Fibroblast of peridontal ligament (primary cell): Measurements from ENCODE around the gene CD22.
"Not testable (repeated sequence)": the region's sequence is repeated elsewhere in the genome, so short reads cannot be mapped to it uniquely, and the experiment has no call there.

Experiments used
- DNase-seq: peaks from one replicate; pipeline ENCODE4 v3.0.0-alpha.2; 2010; ENCODE audit errors: extremely low read depth

Gene CD22

DNA sequence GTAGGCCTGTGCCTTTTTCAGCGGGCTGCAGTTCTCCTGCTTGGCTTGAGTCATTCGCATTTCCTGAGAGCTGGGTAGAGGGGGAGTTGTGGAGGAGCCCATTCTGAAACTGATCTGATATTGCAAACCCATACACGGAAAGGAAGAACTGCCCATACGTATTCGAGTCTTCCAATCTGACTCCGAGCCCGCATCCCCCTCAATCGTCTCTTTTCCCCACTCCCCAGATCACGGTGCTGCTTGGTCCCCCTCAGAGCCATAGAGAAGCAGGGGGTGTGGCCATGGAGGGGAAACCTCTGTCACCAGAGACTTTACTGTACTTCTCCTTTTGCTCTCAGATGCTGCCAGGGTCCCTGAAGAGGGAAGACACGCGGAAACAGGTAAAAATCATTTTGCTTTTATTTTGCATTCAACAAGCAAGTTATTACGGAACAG, at the start of gene CD22:
TSS of gene CD22 (plus strand) at position 337 of the 435 bp plus-strand sequence. CDS start 2,854 bp downstream, outside the sequence.
- no peak for DNase-seq

GRCh38 chr19:35279374-35279773, 49.6 kb upstream of the CD22 start:
- no peak for DNase-seq

GRCh38 chr19:35279985-35280821, 48.8 kb upstream of the CD22 start:
- no peak for DNase-seq

GRCh38 chr19:35281303-35281702, 47.7 kb upstream of the CD22 start:
- no peak for DNase-seq

- DNase-seq: no peak
Observed at GRCh38 chr19:35284153-35285094, 44.6 kb upstream of the CD22 start.

GRCh38 chr19:35285095-35285449, 43.9 kb upstream of the CD22 start:
- DNase-seq: no peak

DNA sequence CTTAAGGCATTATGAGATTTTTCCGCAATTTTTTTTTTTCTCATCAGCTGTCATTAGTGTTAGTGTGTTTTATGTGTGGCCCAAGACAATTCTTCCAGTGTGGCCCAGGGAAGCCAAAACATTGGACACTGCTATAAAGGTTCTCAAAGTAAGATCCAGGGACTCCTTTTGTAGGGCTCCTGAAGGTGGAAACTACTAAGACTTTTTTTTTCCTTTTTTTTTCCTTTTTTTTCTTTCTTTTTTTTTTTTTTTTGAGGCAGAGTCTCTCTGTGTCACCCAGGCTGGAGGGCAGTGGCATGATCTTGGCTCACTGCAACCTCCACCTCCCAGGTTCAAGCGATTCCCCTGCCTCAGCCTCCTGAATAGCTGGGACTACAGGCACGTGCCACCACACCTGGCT, 43.5 kb upstream of the CD22 start:
- DNase-seq: not testable (repeated sequence)

DNA sequence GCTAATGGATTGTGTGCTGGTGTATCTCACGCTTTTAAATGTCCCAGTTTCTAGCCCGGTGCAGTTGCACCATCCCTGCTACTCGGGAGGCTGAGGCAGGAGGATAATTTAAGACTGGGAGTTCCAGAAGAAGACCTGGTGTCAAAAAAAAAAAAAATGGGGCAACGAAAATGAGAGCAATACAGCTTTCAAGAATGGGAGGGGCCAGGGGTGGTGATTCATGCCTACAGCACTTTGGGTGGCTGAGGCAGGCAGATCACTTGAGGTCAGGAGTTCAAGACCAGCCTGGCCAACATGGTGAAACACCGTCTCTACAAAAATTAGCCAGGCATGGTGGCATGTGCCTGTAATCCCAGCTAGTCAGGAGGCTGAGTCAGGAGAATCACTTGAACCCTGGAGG, 42.9 kb upstream of the CD22 start:
- DNase-seq: not testable (repeated sequence)

DNA sequence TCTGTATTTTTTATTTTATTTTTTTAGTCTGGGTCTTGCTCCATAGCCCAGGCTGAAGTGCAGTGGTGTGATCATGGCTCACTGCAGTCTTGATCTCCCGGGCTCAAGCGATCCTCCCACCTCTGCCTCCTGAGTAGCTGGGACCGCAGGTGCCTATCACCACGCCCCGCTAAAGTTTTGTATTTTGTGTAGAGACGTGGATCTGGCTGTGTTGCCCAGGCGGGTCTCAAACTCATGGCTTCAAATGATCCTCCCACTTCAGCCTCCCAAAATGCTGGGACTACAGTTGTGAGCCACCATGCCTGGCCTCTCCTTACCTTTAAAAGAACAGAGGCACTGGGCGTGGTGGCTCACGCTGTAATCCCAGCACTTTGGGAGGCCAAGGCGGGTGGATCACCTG, 41.3 kb upstream of the CD22 start:
- DNase-seq: no peak

DNA sequence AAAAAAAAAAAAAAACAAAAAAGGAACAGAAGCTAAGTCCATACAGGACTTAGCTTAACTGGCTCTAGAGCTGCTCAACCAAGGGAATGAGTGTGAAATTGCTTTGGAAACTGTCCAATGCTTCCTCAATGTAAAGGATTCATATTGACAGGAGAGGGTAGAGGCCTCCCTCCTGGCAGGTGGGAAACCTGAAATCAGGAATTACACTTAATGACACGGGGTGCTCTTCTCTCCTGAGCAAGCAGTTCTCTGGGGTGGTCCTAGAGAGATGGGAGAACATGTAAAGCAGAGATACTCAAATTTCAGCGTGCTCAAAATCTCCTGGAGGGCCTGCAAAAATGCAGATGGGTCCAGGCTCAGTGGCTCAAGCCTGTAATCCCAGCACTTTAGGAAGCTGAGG, 40.7 kb upstream of the CD22 start:
- no peak for DNase-seq

DNA sequence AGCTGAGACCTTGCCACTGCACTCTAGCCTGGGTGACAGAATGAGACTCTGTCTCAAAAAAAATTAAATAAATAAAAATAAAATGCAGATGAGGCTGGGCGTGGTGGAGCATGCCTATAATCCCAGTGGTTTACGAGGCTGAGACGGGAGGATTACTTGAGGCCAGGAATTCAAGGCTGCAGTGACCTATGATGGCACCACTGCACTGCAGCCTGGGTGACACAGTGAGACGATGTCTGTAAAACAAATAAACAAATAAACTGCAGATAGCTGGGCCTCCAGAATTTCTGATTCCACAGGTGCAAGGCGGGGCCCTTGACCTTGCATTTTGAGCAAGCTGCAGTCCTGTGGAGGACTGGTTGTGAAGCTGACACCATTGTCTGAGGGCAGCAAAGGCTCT, 40.1 kb upstream of the CD22 start:
- DNase-seq: no peak

DNA sequence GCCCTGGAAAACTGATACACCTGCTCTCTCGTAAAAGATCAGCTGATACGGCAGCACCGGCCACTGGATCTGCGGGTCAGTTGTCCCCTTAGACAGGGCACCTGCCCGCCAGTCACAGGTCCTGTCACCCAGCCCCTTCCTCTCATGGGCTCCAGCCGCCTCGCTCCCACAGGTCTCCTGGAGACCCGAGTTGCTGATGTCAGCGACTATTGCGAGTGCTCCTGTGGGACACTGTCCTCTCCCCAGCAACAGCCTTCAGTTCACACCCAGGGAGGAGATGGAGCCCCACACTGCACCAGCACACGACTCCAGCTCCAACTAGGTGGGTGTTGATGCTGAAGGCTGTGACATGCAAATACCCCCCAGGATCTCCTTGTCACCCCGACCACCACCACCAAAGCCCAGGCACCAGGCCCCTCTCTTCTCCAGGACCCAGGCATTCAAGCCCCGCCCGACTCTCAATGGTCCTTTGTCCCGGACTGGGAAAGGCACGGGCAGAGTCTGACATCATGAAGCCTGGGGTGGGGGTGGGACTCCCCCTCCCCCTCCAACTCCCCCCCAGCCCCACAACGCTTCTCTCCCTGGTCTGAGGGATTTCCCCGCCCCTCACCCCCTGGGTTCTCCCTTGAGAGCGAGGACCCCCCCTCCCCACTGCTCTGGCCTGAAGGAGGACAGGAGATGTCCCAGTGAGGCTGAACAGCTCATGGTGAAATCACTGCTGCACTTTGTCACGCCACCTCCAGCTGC, 38.4 kb upstream of the CD22 start:
- DNase-seq: no peak

DNA sequence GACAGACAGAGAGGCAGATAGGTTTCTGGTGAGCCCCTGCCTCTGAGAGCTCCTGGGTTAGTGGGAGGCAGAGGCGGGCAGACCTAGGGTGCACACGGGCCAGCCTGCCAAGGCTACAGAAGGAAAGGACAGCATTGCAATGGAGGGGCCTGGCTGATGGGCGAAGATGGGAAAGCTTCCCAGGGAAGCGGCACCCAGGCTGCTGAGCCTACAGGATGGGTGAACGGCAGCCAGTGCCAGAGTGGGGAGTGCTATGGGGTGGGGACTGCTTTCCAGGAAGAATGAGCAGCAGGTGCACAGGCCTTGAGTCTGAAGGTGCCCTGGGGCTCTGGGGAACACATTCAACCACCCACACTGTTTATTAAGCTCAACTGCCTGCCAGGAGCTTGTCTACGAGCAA, 37.7 kb upstream of the CD22 start:
- no peak for DNase-seq

GRCh38 chr19:35291916-35292315, 37.1 kb upstream of the CD22 start, which contains the start of gene MAG:
Gene MAG, plus strand, starts transcription at chr19:35292161. Its CDS starts 3,248 bp downstream, at chr19:35295409.
- no peak for DNase-seq

GRCh38 chr19:35292421-35293362, 36.3 kb upstream of the CD22 start:
- DNase-seq: no peak

GRCh38 chr19:35293363-35293739, 35.6 kb upstream of the CD22 start:
- no peak for DNase-seq

DNA sequence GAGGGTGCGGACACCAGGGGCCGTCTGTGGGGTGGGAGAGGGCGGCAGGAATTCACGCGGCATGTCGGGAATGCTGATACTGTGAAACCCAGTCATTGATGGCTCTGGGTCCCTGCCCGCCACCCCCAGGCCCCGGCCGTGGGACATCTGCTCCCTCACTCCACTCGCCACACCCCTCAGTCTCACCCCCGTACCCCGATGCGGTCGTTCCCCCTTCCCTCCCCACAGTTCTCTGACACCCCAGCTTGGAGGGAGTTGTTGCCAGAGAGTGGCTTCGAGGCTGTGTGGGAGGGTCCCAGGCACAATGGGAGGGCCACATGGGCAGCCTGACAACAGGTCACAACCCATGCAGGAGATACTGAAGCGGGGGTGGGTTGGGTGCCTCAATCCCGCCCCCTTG, 35.2 kb upstream of the CD22 start:
- DNase-seq: no peak

DNA sequence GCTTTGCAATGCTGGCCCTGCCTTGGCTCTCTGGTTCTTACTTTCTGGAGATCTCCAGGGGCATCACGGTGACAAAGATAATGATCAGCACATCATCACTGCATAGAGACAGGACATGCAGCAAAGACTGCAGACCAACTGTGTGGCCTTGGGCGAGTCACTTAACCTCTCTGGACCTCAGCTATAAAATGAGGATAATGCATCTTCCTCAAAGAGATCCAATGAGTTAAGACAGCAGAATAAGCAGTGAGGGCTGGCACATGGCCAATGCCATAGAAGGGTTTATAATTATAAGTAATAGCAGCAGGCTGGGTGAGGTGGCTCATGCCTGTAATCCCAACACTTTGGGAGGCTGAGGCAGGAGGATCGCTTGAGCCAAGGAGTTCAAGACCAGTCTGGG, 34.7 kb upstream of the CD22 start:
- DNase-seq: no peak

DNA sequence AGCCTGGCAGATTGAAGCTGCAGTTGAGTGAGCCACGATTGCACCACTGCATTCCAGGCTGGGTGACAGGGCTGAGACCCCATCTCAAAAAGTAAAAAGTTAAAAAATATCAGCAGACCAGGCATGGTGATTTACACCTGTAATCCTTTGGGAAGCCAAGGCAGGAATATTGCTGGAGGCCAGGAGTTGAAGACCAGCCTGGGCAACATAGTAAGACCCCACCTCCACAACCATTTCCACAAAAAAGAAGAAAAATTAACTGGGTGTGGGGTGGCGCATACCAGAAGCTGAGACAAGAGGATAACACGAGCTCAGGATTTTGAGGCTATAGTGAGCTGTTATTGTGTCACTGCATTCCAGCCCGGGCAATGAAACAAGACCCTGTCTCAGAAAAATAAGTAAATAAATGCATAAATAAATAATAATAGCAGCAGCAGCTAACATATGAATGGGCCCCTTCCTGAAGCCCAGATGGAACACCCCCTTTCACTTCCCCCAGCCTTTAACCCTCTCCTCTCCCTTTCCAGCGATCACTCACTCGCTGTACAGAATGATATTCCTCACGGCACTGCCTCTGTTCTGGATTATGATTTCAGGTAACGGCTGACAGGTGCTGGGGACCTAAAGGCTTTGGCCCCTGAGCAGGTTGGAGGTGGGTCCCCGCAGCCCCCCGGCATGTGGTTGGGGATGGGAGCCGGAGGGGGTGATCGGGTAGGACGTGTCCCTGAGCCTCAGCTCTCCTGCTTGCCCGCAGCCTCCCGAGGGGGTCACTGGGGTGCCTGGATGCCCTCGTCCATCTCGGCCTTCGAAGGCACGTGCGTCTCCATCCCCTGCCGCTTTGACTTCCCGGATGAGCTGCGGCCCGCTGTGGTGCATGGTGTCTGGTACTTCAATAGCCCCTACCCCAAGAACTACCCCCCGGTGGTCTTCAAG, 33.9 kb upstream of the CD22 start:
- DNase-seq: no peak
